ENCODE measurements around the gene TMEM120A.

TMEM120A gene

GRCh38 chr7:75993689-75994387 is 557 bp downstream of the TMEM120A start:
- no peak for DNase-seq

DNA sequence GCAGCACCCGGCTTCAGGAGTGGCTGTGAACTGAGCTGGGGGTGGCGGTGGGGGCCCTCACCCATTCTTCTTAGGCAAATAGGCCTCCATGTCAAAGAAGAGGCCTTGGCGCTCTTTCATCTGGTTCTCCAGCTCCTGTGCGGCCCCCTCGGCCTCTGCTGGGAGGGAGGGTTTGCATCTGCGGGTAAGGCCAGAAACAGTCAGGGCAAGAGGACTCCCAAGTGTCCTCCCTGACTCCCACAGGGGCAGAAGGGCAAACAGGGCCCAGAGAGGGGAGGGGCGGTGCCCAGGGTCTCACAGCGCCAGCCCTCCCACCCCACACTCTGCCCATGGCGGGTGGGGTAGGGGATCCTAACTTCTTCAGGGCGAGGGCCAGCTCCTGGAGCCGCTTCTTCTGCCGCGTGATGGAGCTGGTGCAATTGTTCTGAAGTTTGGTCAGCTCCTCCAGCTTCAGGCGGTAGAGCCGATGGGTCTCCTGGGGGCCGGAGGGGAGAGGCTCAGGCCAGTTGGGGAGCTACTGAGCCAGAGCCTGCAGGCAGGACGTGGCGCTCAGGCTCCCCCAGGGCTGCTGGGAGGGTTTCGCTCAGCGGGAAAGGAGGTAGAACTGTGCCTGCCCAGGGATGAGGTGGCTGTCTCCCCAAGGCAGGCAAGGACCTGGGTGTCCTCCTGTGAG is 2.2 kb downstream of the TMEM120A start:
- no peak for DNase-seq

- DNase-seq, result no peak
Measured at GRCh38 chr7:75991531-75992082, 2.8 kb downstream of the TMEM120A start.

DNA sequence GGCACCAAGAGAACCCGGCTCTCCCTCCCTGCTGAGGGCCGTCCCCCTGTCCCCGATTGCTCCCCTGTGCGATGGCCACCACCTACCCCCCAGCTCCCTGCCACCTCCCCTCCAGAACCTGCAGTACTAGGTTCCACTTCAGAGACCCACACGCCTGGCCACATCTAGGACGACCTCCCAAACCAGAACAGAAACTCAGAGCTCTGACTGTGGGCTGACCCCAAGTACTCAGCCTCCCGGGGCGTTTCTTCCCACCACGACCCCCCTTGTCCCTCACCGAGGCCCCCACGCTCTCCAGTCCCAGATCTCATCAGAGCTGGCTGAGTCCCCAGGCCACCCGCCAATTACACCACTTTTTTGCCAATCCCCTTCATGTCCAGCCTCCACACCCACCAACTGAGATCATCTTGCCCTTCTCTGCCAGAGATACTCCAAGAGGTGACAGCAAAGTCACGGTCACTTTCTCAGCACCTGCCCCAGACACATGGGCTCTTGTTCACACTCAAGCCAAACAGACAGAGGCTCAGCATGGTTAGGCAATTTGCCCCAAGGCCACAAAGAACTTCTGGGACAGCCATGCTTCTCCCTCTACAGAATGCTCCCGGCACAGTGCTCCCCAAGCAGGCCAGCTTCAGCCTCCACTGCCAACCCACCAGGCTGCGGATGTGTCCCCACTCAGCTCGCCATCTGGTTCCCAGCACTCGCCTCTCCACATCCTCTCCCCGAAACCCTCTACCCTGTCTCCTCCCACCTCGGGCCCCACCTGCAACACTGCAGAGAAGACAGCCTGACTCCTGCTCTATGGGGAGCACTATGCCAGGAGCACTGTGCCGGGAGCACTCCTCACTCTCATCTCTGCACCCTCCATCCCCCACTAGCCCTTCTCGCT is 4.7 kb downstream of the TMEM120A start:
- no peak for DNase-seq

DNA sequence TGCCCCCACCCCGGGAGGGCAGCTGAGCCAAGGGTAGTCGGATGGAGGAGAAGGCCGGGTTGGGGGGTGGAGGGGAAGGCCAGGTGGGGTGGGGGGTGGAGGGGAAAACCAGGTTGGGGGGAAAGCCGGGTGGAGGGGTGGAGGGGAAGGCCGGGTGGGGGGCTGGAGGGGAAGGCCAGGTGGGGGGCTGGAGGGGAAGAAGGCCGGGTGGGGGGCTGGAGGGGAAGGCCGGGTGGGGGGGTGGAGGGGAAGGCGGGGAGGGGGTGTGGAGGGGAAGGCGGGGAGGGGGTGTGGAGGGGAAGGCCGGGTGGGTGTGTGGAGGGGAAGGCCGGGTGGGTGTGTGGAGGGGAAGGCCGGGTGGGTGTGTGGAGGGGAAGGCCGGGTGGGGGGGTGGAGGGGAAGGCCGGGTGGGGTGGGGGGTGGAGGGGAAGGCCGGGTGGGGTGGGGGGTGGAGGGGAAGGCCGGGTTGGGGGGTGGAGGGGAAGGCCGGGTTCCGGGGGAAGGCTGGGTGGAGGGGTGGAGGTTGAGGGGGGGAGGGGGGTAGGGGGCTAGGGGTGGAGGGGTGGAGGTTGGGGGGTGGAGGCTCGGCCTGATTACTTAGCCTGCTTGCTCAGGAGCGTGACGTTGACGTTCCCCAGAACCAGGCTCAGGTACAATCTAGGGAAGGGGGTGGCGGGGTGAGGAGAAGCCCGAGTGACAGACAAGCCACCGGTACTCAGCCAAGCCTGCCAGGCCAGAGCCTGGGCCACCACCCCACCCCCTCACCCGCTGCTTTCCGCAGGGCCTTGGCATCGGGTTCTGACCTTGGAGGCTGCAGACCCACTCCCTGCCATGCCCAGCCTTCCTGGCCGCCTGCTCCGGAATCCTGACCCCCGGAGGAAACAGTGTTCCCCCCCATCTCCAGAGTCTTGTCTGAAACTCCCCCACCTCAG is 5.6 kb downstream of the TMEM120A start:
- no peak for DNase-seq

GRCh38 chr7:75987805-75988567 is 6.4 kb downstream of the TMEM120A start:
- no peak for DNase-seq

DNA sequence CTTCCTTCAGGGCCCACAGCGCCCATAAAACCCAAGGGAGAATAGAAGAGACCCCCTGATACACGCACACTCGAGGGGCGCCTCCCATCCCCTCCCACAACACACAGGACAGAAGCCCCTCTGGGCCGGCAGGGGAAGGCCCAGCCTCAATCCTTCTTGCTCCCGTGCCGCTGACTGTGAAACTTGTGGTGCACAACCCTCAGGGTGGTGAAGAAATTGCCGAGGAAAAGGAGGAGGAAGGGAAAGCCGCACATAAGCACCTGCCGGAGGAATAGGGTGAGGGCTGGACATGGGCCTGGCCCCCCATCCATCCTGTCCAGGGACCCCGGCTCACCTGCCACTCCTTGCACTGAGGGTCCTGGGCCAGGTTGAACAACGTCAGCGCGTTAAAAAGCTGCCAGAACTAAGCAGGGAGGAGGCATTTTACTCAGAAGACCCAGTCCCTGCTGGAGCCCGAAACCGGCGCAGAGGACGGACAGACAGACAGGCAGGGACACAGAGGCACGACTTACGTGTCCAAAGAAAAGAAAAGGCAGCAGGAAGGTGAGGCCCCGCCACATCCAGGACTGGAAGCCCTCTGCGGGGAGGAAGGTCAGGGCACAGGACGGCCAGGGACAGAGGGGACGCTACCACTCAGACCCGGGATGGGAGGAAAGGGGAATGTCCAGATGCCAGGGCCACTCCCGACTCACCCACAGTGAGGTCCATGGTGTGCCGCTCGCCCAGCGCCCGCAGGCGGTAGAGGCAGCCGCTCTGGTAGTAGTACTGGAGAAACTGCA is 7.2 kb downstream of the TMEM120A start:
- DNase-seq, result no peak

DNA sequence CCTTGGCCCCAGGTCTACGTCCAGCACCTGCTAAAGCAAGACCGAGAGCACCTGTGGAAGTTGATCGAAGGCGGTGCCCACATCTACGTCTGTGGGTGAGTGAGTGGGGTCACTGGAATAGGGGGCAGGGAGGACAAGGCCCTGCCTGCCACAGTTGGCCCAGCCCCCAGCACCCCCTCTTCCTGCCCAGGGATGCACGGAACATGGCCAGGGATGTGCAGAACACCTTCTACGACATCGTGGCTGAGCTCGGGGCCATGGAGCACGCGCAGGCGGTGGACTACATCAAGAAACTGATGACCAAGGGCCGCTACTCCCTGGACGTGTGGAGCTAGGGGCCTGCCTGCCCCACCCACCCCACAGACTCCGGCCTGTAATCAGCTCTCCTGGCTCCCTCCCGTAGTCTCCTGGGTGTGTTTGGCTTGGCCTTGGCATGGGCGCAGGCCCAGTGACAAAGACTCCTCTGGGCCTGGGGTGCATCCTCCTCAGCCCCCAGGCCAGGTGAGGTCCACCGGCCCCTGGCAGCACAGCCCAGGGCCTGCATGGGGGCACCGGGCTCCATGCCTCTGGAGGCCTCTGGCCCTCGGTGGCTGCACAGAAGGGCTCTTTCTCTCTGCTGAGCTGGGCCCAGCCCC is 8.1 kb downstream of the TMEM120A start:
- no peak for DNase-seq

DNA sequence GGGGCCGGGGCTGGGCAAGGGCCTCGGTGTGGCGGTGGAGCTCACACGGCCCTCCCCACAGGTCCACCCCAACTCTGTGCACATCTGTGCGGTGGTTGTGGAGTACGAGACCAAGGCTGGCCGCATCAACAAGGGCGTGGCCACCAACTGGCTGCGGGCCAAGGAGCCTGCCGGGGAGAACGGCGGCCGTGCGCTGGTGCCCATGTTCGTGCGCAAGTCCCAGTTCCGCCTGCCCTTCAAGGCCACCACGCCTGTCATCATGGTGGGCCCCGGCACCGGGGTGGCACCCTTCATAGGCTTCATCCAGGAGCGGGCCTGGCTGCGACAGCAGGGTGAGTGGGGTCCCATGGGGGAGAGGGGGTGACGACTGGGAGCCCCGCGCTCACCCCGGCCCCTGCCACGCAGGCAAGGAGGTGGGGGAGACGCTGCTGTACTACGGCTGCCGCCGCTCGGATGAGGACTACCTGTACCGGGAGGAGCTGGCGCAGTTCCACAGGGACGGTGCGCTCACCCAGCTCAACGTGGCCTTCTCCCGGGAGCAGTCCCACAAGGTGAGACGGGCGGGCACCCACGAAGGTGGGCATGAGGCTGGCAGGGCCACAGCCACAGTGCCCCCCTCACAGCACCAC is 8.8 kb downstream of the TMEM120A start:
- DNase-seq, result no peak

DNA sequence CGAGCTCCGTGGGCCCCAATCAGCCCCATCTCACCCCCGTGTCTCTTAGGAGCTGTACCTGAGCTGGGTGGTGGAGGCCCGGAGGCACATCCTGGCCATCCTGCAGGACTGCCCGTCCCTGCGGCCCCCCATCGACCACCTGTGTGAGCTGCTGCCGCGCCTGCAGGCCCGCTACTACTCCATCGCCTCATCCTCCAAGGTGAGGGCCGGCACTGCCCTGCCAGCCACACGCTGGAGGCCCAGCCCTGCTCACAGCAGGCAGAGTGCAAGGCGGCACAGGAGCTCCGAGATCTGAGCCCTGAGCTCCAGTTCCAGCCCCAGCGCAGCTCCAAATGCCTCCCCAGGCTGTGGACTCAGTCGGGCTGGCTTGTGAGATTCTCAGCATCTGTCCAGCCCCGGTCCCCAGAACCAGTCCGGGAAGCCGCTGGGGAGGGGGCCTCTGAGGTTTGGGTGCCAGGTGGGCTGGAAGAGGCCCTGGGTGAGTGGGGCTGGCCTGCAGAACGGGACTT is 9.3 kb downstream of the TMEM120A start:
- no peak for DNase-seq

DNA sequence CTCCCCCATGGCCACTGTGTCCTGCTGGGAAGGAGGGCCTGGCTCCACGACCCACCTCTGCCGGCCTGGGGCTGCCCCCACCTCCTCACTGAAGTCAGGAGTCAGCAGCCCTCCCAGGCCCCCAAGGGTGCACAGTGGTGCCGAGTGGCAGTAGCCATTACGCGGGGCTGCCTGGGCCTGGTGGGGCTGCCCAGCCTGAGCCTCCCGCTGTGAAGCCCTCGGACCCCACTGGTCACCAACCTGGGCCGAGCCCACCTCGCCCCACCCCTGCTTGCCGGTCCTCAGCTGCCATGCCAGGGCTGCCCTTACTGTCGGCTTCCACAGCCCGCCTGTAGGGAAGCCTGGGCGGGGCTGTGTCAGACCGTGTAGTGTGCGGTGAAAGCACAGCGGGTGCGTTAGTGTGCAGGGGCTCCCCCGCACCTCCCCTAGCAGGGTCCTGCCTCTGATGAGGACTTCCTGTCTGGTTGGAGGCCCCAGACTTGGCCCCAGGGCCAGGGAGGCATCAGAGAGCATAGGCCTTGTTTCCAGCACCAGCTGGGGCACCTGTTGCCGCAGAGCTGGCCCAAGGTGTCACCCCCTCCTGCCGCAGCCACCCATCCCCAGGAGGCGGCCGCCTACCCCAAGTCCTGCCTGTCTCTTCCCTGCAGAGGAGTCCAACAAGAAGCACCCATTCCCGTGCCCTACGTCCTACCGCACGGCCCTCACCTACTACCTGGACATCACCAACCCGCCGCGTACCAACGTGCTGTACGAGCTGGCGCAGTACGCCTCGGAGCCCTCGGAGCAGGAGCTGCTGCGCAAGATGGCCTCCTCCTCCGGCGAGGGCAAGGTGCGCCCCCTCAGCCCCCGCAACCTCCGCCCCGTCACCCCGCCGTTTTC is 10.0 kb downstream of the TMEM120A start:
- no peak for DNase-seq

- no peak for DNase-seq
Measured at GRCh38 chr7:75983471-75984129, 10.8 kb downstream of the TMEM120A start.

DNA sequence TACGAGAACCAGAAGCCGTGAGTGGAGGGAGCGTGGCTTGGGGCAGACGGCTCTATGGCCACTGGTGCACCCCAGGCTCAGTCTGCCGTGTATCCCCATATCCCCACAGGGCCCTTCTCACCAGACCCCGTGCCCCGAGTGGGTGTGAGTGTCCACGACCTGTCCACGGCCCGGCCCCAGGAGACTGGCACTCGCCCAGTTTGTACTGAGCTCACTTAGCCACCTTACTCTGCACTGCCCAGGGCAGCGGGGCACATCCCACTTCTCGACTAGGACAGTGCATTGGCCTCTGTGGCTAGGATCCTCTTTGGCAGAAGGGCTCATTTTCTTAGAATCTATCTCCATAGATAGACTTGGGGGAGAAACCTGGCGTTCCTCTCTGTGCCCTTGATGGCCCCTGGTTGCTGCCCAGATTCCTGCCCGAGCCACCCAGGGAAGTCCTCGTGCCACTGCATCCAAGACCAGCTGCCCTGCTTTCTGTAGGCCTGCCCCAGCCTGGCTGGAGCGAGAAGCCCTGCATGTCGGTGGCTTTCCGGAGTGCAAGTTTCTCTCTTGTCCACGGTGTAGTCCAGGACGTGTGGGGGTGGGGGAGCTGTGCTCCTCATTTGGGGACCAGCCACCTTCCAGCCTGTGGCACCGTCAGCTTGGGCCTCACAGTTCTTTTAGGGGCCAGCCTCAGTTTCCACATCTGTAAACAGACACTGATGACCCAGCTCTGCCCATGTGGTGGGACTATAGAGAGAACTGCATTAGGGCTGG is 11.9 kb downstream of the TMEM120A start:
- DNase-seq, result no peak

DNA sequence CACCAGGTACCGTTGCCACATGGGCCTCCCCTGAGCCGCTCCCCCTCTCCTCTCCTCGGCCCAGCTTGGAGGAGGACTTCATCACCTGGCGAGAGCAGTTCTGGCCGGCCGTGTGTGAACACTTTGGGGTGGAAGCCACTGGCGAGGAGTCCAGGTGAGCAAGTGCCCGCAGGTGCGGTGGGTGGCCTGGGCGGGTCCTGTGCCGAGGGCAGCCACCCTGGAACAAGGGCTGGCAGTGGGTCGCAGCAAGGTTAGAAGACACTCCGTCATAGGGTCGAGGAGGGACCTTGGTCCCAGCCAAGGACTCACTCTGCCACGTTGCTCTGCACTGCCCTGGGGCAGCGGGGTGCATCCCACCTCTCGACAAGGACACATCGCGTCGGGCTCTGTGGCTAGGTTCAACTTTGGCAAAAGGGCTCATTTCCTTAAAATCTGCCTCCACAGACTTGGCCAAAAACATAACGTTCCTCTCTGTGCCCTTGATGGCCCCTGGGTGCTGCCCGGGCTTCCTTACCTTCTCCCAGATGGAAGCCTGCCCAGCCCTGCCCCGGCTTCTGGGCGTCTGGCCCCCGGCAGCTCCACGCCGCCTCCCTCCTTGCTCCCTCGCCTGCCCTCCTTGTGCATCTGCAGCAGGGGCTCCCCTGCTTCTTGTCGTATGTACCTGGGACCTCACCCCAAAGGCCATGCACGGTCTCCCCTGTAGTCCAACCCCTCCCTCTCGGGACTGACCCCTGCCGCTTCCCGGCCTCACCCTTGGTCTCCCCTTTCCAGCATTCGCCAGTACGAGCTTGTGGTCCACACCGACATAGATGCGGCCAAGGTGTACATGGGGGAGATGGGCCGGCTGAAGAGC is 12.7 kb downstream of the TMEM120A start:
- no peak for DNase-seq

DNA sequence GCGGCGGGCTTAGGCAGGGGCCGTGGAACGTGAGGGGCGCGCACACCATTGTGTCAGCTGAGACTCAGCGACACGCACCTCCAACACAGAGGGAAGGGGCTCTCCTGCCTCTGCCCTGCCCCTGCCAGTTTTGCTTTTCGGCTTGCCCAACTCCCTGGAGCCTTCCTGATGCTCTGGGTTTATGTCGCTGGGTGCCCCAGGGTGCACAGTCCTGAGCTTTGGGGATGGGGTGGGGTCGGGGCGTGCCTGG is 13.3 kb downstream of the TMEM120A start:
- no peak for DNase-seq
